Hepatocyte (in vitro differentiated cells): Measurements from ENCODE around the gene ANKRD13D.

Source experiments
- EZH2 ChIP-seq: fragments of 200-600 bp; sonication (generic); IDR thresholded peaks from 2 replicates; pipeline ENCODE4 v1.6.1; 2016; ENCODE audit warnings: antibody characterized with exemption, mild to moderate bottlenecking, borderline replicate concordance
- TF ChIP-seq, protein P1 (sequence below): fragments of 200-600 bp; sonication (generic); IDR thresholded peaks from 2 replicates; pipeline ENCODE4 v1.5.1; 2016; ENCODE audit warnings: antibody characterized with exemption, mild to moderate bottlenecking; ENCODE audit not compliant: poor library complexity

DNA sequence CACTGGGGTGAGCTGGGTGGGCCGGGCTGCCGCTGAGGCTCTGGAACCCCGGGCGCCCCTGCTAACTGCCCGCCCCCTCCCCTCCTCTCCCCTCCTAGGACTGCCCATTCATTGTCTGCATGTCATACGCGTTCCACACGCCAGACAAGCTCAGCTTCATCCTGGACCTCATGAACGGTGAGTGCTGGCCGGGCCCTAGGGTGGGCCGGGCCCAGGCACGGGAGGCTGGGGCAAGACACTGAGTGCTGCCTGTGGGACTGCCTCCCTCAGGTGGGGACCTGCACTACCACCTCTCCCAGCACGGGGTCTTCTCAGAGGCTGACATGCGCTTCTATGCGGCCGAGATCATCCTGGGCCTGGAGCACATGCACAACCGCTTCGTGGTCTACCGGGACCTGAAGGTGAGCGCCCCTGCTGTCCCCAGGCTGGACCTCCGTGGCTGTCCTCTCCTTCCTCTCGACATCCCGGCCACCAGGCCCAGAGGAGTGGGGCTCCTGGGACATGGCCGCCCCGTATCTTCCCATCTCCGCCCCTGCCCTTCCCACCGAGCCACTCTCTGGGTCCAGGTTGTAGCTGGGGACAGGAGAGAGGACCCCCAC is 7.5 kb upstream of the ANKRD13D start:
- TF ChIP-seq, protein P1, sequence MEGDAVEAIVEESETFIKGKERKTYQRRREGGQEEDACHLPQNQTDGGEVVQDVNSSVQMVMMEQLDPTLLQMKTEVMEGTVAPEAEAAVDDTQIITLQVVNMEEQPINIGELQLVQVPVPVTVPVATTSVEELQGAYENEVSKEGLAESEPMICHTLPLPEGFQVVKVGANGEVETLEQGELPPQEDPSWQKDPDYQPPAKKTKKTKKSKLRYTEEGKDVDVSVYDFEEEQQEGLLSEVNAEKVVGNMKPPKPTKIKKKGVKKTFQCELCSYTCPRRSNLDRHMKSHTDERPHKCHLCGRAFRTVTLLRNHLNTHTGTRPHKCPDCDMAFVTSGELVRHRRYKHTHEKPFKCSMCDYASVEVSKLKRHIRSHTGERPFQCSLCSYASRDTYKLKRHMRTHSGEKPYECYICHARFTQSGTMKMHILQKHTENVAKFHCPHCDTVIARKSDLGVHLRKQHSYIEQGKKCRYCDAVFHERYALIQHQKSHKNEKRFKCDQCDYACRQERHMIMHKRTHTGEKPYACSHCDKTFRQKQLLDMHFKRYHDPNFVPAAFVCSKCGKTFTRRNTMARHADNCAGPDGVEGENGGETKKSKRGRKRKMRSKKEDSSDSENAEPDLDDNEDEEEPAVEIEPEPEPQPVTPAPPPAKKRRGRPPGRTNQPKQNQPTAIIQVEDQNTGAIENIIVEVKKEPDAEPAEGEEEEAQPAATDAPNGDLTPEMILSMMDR: no peak
- TF ChIP-seq EZH2: no peak
